ENCODE measurements around the gene RSPH1.

- TF ChIP-seq POLR2AphosphoS5 (IDR thresholded peaks at IDR 0.05; ENCODE audit: borderline replicate concordance, low read depth, low read length) (no peak), FOXP2 (optimal IDR thresholded peaks at IDR 0.05; ENCODE audit: control extremely low read depth, extremely low read length, insufficient read depth) (no peak), EZH2 (IDR thresholded peaks at IDR 0.05) (no peak)
Observed at GRCh38 chr21:42481169-42481568, 14.9 kb downstream of the RSPH1 start.
